OCI-LY7 (cell line): Measurements from ENCODE around the gene CA12. TPM values are rescaled to one million over a fixed set of nuclear protein-coding genes. Genes with fewer than 3 reads are reported as not detected.

Experiments
- BruUV-seq: library from RNA; stranded (reverse); fragments of 400-500 nt; replicated peaks from 2 replicates; lab custom pipeline; 2021; lab: Mats Ljungman, UMichigan
- CTCF ChIA-PET: fragments of 300-600 bp; sonication (Branson Sonifier 250); formaldehyde crosslinking; loops from one replicate; lab custom pipeline; 2022; ENCODE audit warnings: antibody characterized with exemption; ENCODE audit not compliant: unreplicated experiment; lab: Charles Lee
- POLR2A ChIA-PET: fragments of 300-600 bp; sonication (Branson Sonifier 250); formaldehyde crosslinking; loops from one replicate; lab custom pipeline; 2022; ENCODE audit warnings: antibody characterized with exemption; lab: Charles Lee
- DNase-seq: peaks from one replicate; pipeline ENCODE4 v3.0.0-alpha.2; 2015; ENCODE audit warnings: low spot score
- H2AFZ ChIP-seq: fragments of 200-600 bp; sonication (generic), shearing (Covaris generic); 2 replicates; pipeline ENCODE4 v1.6.1; 2014; ENCODE audit warnings: mild to moderate bottlenecking, antibody characterized with exemption, low read length, moderate library complexity
- H3K27ac ChIP-seq: fragments of 200-600 bp; sonication (generic); 2 replicates; pipeline ENCODE4 v1.5.1; 2014; ENCODE audit warnings: mixed run types, low read depth, mild to moderate bottlenecking, moderate library complexity, low read length, inconsistent platforms; ENCODE audit not compliant: poor library complexity, severe bottlenecking
- H3K36me3 ChIP-seq: fragments of 200-600 bp; sonication (generic); 2 replicates; pipeline ENCODE4 v1.6.1; 2014; ENCODE audit warnings: mild to moderate bottlenecking, antibody characterized with exemption, low read length, moderate library complexity, mixed read lengths; ENCODE audit not compliant: insufficient read depth
- H3K4me1 ChIP-seq: fragments of 200-600 bp; sonication (generic); 2 replicates; pipeline ENCODE4 v1.5.1; 2014; ENCODE audit warnings: mild to moderate bottlenecking, low read length; ENCODE audit not compliant: insufficient read depth, poor library complexity, severe bottlenecking
- H3K4me2 ChIP-seq: fragments of 200-600 bp; sonication (generic); 2 replicates; pipeline ENCODE4 v1.6.1; 2014; ENCODE audit warnings: mild to moderate bottlenecking, low read length
- H3K4me3 ChIP-seq: fragments of 200-600 bp; sonication (generic); 2 replicates; pipeline ENCODE4 v1.5.1; 2014; ENCODE audit warnings: mild to moderate bottlenecking, low read depth, low read length; ENCODE audit not compliant: poor library complexity, severe bottlenecking
- H3K79me2 ChIP-seq: fragments of 200-600 bp; sonication (generic); 2 replicates; pipeline ENCODE4 v1.6.1; 2016; ENCODE audit warnings: low read depth, mild to moderate bottlenecking, low read length, moderate library complexity, mixed read lengths; ENCODE audit not compliant: insufficient read depth
- H3K9me2 ChIP-seq: fragments of 200-600 bp; sonication (generic); 2 replicates; pipeline ENCODE4 v1.6.1; 2016; ENCODE audit warnings: mild to moderate bottlenecking, low read length, mixed read lengths; ENCODE audit not compliant: insufficient read depth
- H3K9me3 ChIP-seq: fragments of 200-600 bp; sonication (generic); 2 replicates; pipeline ENCODE4 v1.6.1; 2014; ENCODE audit warnings: mild to moderate bottlenecking, mixed run types, low read length, mixed read lengths
- H4K20me1 ChIP-seq: fragments of 200-600 bp; sonication (generic); 2 replicates; pipeline ENCODE4 v1.6.1; 2014; ENCODE audit warnings: mild to moderate bottlenecking, antibody characterized with exemption, low read length, moderate library complexity, mixed read lengths; ENCODE audit not compliant: insufficient read depth
- EZH2phosphoT487 ChIP-seq: fragments of 200-600 bp; sonication (generic); IDR thresholded peaks from 2 replicates; pipeline ENCODE4 v1.6.1; 2018; ENCODE audit warnings: low read depth, borderline replicate concordance, mild to moderate bottlenecking, mixed run types, antibody characterized with exemption, low read length, moderate library complexity, mixed read lengths
- intact Hi-C: fragments of 100-400 bp; cut with micrococcal nuclease; formaldehyde crosslinking; loops from one replicate; pipeline ENCODE4 v1.10.0; 2022; ENCODE audit not compliant: unreplicated experiment
- total RNA-seq, 2 experiments: library from RNA; depleted of rRNA in 1 of 2; stranded (reverse); fragments of >200 nt in 1 of 2; shearing (Covaris generic) in 1 of 2; gene quantifications; 2 replicates each; pipeline ENCODE4 v1.2.3, GENCODE V29; 2014 to 2022
- TF ChIP-seq, protein P1 (sequence below): fragments of 200-600 bp; sonication (generic); conservative IDR thresholded peaks from 2 replicates; pipeline ENCODE4 v1.5.1; 2014; ENCODE audit warnings: mild to moderate bottlenecking, antibody characterized with exemption, low read length, moderate library complexity, mixed read lengths

Gene CA12
- total RNA-seq, 2 experiments from 2014 or later, result not detected

DNA sequence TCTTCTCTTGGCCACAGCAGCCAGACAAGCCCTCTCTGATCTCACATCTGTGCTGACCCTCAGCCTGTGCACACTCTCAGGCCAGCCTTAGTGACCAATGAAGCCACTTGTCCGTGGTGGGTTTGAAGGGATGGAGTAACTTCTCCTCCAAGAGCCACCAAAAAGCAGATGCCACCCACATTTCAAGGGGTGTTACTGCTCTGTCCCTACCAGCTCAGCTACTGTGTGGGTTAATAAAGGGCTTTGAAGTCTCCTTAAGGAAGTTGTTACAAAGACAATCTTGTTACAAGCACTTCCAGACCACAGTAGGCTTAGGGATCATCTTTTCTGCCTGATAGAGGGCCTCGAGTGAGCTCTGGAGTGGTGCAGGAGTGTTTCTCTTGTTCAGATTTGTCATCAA, 3.3 kb upstream of the CA12 start:
- Histone ChIP-seq H3K9me3 (no peaks in the 10 kb centered on the region), H3K9me2 (no peaks in the 10 kb centered on the region), H3K79me2 (no peaks in the 10 kb centered on the region), H3K4me2 (no peak overlapping the region), H3K4me3 (no peak overlapping the region), H3K4me1 (no peaks in the 10 kb centered on the region), H4K20me1 (no peaks in the 10 kb centered on the region), H2AFZ (no peak overlapping the region), H3K27ac (no peak overlapping the region), H3K36me3 (no peaks in the 10 kb centered on the region)
- POLR2A ChIA-PET, result no interaction called here
- BruUV-seq, result no TSS peak
- intact Hi-C loops, result no loop called here
- TF ChIP-seq, protein P1, sequence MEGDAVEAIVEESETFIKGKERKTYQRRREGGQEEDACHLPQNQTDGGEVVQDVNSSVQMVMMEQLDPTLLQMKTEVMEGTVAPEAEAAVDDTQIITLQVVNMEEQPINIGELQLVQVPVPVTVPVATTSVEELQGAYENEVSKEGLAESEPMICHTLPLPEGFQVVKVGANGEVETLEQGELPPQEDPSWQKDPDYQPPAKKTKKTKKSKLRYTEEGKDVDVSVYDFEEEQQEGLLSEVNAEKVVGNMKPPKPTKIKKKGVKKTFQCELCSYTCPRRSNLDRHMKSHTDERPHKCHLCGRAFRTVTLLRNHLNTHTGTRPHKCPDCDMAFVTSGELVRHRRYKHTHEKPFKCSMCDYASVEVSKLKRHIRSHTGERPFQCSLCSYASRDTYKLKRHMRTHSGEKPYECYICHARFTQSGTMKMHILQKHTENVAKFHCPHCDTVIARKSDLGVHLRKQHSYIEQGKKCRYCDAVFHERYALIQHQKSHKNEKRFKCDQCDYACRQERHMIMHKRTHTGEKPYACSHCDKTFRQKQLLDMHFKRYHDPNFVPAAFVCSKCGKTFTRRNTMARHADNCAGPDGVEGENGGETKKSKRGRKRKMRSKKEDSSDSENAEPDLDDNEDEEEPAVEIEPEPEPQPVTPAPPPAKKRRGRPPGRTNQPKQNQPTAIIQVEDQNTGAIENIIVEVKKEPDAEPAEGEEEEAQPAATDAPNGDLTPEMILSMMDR, result no peak
- no peak for TF ChIP-seq EZH2phosphoT487
- CTCF ChIA-PET, result no interaction called here
- no peak for DNase-seq

DNA sequence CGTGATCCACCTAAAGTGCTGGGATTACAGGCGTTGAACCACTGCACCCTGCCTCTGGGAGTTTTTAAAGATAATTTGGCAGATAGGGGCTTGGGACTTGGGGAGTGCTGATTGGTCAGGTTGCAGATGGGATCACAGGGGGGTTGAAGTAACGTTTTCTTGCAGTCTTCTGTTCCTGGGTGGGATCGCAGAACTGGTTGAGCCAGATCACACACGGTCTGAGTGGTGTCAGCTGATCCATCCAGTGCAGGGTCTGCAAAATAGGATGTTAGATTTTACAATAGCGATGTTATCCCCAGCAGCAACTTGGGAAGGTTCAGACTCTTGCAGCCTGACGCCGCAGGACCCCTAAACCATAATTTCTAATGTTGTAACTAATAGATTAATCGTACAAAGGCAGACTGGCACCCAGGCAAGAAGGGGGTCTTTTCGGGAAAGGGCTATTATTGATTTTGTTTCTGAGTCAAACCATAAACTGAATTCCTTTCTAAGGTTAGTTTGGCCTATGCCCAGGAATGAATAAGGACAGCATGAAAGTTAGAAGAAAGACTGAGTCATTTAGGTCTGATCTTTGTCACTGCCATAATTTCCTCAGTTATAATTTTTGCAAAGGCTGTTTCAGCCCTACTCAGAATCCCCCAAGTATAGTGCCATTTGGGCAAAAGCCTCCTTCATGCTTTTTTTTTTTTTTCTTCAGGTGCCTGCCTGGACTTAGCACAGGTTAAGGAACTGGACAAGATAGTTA, 1.5 kb upstream of the CA12 start:
- H3K9me2 ChIP-seq, result no peaks in the 10 kb centered on the region
- no peaks in the 10 kb centered on the region for H3K9me3 ChIP-seq
- H3K4me2 ChIP-seq, result no peak overlapping the region
- TF ChIP-seq, protein P1, result no peak
- no peak for TF ChIP-seq EZH2phosphoT487
- no peak overlapping the region for H3K27ac ChIP-seq
- no peaks in the 10 kb centered on the region for H4K20me1 ChIP-seq
- intact Hi-C loops, result no loop called here
- CTCF ChIA-PET, result no interaction called here
- no TSS peak for BruUV-seq
- no peaks in the 10 kb centered on the region for H3K36me3 ChIP-seq
- no peak overlapping the region for H3K4me3 ChIP-seq
- no peaks in the 10 kb centered on the region for H3K79me2 ChIP-seq
- POLR2A ChIA-PET, result no interaction called here
- no peak overlapping the region for H2AFZ ChIP-seq
- no peaks in the 10 kb centered on the region for H3K4me1 ChIP-seq
- no peak for DNase-seq

DNA sequence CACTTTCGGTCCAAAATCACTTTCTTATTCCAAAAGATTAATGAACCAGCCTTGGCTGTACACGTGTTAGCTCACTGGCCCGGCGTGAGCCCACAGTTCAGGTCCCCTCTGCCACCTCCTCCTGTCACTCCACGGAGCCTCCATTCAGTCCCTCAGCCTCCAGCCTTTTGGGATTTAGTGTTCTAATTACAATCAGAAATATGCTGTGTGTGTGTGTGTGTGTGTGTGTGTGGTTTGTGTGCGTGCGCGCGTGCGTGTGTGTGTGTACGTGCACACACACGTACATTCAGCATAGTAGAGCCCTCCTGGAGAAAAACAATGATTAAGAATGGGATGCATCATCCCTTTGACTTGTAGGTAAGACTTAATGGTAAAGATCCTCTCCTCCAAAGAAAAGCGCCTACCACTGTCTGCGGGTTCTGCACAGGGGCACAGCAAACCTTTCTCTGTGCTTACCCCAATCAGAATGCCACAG, 801 bp downstream of the CA12 start:
- no TSS peak for BruUV-seq
- no peak overlapping the region for H3K4me2 ChIP-seq
- H4K20me1 ChIP-seq, result no peaks in the 10 kb centered on the region
- TF ChIP-seq EZH2phosphoT487, result no peak
- TF ChIP-seq, protein P1, result no peak
- ChIA-PET POLR2A (interaction anchor here (0.7 kb wide), 1 partner anchor 129 kb away, joined by 5 read pairs; no protein-coding TSS in a partner anchor), CTCF (no interaction called here)
- no peak overlapping the region for H3K27ac ChIP-seq
- intact Hi-C loops, result no loop called here
- H3K9me3 ChIP-seq, result no peaks in the 10 kb centered on the region
- no peaks in the 10 kb centered on the region for H3K9me2 ChIP-seq
- no peaks in the 10 kb centered on the region for H3K36me3 ChIP-seq
- no peaks in the 10 kb centered on the region for H3K4me1 ChIP-seq
- no peak overlapping the region for H2AFZ ChIP-seq
- no peaks in the 10 kb centered on the region for H3K79me2 ChIP-seq
- H3K4me3 ChIP-seq, result no peak overlapping the region
- DNase-seq, result no peak
